ENCODE measurements around the gene ABRAXAS1.
"Not testable (repeated sequence)": the region's sequence is repeated elsewhere in the genome, so short reads cannot be mapped to it uniquely, and the experiment has no call there.

GRCh38 chr4:83509156-83509585, 24.3 kb upstream of the ABRAXAS1 start:
- peak; percentile 71 to 86 (median 77) for TF ChIP-seq CTCF (IDR thresholded peaks at IDR 0.05)
- TF ChIP-seq POLR2A, EP300 (IDR thresholded peaks at IDR 0.05): not testable (repeated sequence)

Measured in sigmoid colon (tissue), 4 donors.